Neural progenitor cell (in vitro differentiated cells): ENCODE measurements around the gene ARHGAP24. TPM values are rescaled to one million over a fixed set of nuclear protein-coding genes. Genes with fewer than 3 reads are reported as not detected.

Source experiments
- DNase-seq: peaks from one replicate; pipeline ENCODE4 v3.0.0-alpha.2; 2016; ENCODE audit warnings: low spot score
- H2AFZ ChIP-seq: fragments of 200-600 bp; sonication (generic); replicated peaks from 2 replicates; pipeline ENCODE4 v1.6.1; 2016; ENCODE audit warnings: antibody characterized with exemption
- H3F3A ChIP-seq: fragments of 200-600 bp; sonication (generic); 2 replicates; pipeline ENCODE4 v1.6.1; 2016; ENCODE audit warnings: antibody characterized with exemption, low read depth
- H3K27ac ChIP-seq: fragments of 200-600 bp; sonication (generic); 2 replicates; pipeline ENCODE4 v1.5.1; 2016; ENCODE audit warnings: mild to moderate bottlenecking
- H3K27me3 ChIP-seq: fragments of 200-600 bp; sonication (generic); 2 replicates; pipeline ENCODE4 v1.6.1; 2016; ENCODE audit warnings: mild to moderate bottlenecking, moderate library complexity
- H3K36me3 ChIP-seq: fragments of 200-600 bp; sonication (generic); 2 replicates; pipeline ENCODE4 v1.5.1; 2016
- H3K4me1 ChIP-seq: fragments of 200-600 bp; sonication (generic); 2 replicates; pipeline ENCODE4 v1.6.1; 2016; ENCODE audit warnings: mixed run types
- H3K4me2 ChIP-seq: fragments of 200-600 bp; sonication (generic); 2 replicates; pipeline ENCODE4 v1.6.1; 2016
- H3K4me3 ChIP-seq: fragments of 200-600 bp; sonication (generic); 2 replicates; pipeline ENCODE4 v1.5.1; 2016
- H3K79me2 ChIP-seq: fragments of 200-600 bp; sonication (generic); 2 replicates; pipeline ENCODE4 v1.6.1; 2016; ENCODE audit warnings: low read depth
- H3K9ac ChIP-seq: fragments of 200-600 bp; sonication (generic); 2 replicates; pipeline ENCODE4 v1.6.1; 2016
- H3K9me3 ChIP-seq: fragments of 200-600 bp; sonication (generic); 2 replicates; pipeline ENCODE4 v1.5.1; 2016; ENCODE audit warnings: low read depth
- H4K20me1 ChIP-seq: fragments of 200-600 bp; sonication (generic); 2 replicates; pipeline ENCODE4 v1.6.1; 2016; ENCODE audit warnings: low read depth
- H3K27ac Mint-ChIP-seq: 3 replicates; pipeline ENCODE4 v1.8.0; 2021; ENCODE audit warnings: mixed read lengths
- H3K27me3 Mint-ChIP-seq: 2 replicates; pipeline ENCODE4 v1.8.0; 2022; ENCODE audit warnings: low read depth, mild to moderate bottlenecking, inconsistent platforms, moderate library complexity, mixed read lengths; ENCODE audit not compliant: insufficient read depth
- H3K36me3 Mint-ChIP-seq: 3 replicates; pipeline ENCODE4 v1.8.0; 2021; ENCODE audit warnings: mixed read lengths
- H3K4me1 Mint-ChIP-seq: 3 replicates; pipeline ENCODE4 v1.8.0; 2021; ENCODE audit warnings: mixed read lengths
- H3K4me3 Mint-ChIP-seq: 3 replicates; pipeline ENCODE4 v1.8.0; 2021; ENCODE audit warnings: mild to moderate bottlenecking, moderate library complexity, mixed read lengths
- H3K9me3 Mint-ChIP-seq: 3 replicates; pipeline ENCODE4 v1.8.0; 2020; ENCODE audit warnings: mixed read lengths
- EZH2 ChIP-seq: fragments of 200-600 bp; sonication (generic); IDR thresholded peaks from 2 replicates; pipeline ENCODE4 v1.6.1; 2017; ENCODE audit warnings: antibody characterized with exemption, mild to moderate bottlenecking, moderate library complexity
- EZH2phosphoT487 ChIP-seq: fragments of 200-600 bp; sonication (generic); IDR thresholded peaks from 2 replicates; pipeline ENCODE4 v1.6.1; 2017; ENCODE audit warnings: antibody characterized with exemption
- total RNA-seq: library from RNA; depleted of rRNA; stranded (reverse); fragments of >200 nt; gene quantifications from 2 replicates; pipeline ENCODE4 v1.2.3, GENCODE V29; 2015; ENCODE audit warnings: low replicate concordance
- TF ChIP-seq, protein P1 (sequence below): fragments of 200-600 bp; sonication (generic); IDR thresholded peaks from 2 replicates; pipeline ENCODE4 v1.5.1; 2017; ENCODE audit warnings: antibody characterized with exemption, mild to moderate bottlenecking

The ARHGAP24 gene
- total RNA-seq, 1 donor from 2014 or later, result 2.2 TPM

GRCh38 chr4:85717351-85717750, 242.4 kb downstream of the ARHGAP24 start:
- H3K27ac ChIP-seq, result no peak overlapping the region
- no peaks in the 10 kb centered on the region for H3K4me1 ChIP-seq
- no peak overlapping the region for H3K4me2 ChIP-seq
- H3K9ac ChIP-seq, result no peak overlapping the region
- H3K79me2 ChIP-seq, result no peaks in the 10 kb centered on the region
- no peaks in the 10 kb centered on the region for H3F3A ChIP-seq
- H4K20me1 ChIP-seq, result no peaks in the 10 kb centered on the region
- Mint-ChIP-seq H3K36me3 (no peaks in the 10 kb centered on the region), H3K27ac (no peak overlapping the region), H3K27me3 (no peaks in the 10 kb centered on the region), H3K9me3 (no peaks in the 10 kb centered on the region), H3K4me3 (no peak overlapping the region), H3K4me1 (no peaks in the 10 kb centered on the region)
- H2AFZ ChIP-seq, result no peak overlapping the region
- H3K36me3 ChIP-seq, result no peaks in the 10 kb centered on the region
- no peaks in the 10 kb centered on the region for H3K9me3 ChIP-seq
- DNase-seq, result no peak
- H3K4me3 ChIP-seq, result no peak overlapping the region
- TF ChIP-seq EZH2 (no peak), EZH2phosphoT487 (no peak)
- TF ChIP-seq, protein P1, sequence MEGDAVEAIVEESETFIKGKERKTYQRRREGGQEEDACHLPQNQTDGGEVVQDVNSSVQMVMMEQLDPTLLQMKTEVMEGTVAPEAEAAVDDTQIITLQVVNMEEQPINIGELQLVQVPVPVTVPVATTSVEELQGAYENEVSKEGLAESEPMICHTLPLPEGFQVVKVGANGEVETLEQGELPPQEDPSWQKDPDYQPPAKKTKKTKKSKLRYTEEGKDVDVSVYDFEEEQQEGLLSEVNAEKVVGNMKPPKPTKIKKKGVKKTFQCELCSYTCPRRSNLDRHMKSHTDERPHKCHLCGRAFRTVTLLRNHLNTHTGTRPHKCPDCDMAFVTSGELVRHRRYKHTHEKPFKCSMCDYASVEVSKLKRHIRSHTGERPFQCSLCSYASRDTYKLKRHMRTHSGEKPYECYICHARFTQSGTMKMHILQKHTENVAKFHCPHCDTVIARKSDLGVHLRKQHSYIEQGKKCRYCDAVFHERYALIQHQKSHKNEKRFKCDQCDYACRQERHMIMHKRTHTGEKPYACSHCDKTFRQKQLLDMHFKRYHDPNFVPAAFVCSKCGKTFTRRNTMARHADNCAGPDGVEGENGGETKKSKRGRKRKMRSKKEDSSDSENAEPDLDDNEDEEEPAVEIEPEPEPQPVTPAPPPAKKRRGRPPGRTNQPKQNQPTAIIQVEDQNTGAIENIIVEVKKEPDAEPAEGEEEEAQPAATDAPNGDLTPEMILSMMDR, result no peak
- no peaks in the 10 kb centered on the region for H3K27me3 ChIP-seq

- no peak overlapping the region for H3K4me3 Mint-ChIP-seq
- Histone ChIP-seq H3K4me3 (no peak overlapping the region), H3K4me1 (no peaks in the 10 kb centered on the region), H3K9ac (no peak overlapping the region), H3K4me2 (no peak overlapping the region), H3K79me2 (no peaks in the 10 kb centered on the region), H4K20me1 (no peaks in the 10 kb centered on the region), H3K9me3 (no peaks in the 10 kb centered on the region), H3F3A (no peaks in the 10 kb centered on the region), H3K36me3 (no peaks in the 10 kb centered on the region), H3K27me3 (no peaks in the 10 kb centered on the region), H2AFZ (no peak overlapping the region), H3K27ac (no peak overlapping the region)
- no peaks in the 10 kb centered on the region for H3K27me3 Mint-ChIP-seq
- no peaks in the 10 kb centered on the region for H3K4me1 Mint-ChIP-seq
- no peaks in the 10 kb centered on the region for H3K36me3 Mint-ChIP-seq
- H3K27ac Mint-ChIP-seq, result no peak overlapping the region
- TF ChIP-seq EZH2 (no peak), EZH2phosphoT487 (no peak)
- no peak for DNase-seq
- H3K9me3 Mint-ChIP-seq, result no peaks in the 10 kb centered on the region
Observed at GRCh38 chr4:85717847-85718246, 242.9 kb downstream of the ARHGAP24 start.

DNA sequence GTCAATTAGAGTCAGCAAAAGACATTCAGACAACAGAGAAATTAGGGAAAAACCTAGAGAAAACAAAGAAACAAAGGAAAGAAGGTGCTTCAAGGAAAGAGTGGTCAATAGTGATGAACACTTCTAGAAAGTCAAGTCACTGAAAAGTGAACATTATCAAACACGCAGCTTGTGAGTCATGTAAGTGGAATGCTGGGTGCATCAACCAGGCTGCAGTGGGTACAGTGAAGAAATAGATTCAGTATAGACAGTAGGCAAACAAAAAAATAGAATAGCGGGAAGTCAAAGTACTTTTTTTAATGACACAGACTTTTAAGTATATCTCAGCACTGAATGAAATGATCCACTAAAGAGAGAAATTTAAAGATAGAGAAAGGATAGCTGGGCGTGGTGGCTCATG, 245.8 kb downstream of the ARHGAP24 start:
- H3K4me1 ChIP-seq, result no peaks in the 10 kb centered on the region
- H3K27me3 ChIP-seq, result no peaks in the 10 kb centered on the region
- H3K9me3 Mint-ChIP-seq, result no peaks in the 10 kb centered on the region
- no peaks in the 10 kb centered on the region for H3F3A ChIP-seq
- H3K4me1 Mint-ChIP-seq, result no peaks in the 10 kb centered on the region
- H3K4me2 ChIP-seq, result no peak overlapping the region
- no peaks in the 10 kb centered on the region for H3K36me3 ChIP-seq
- no peak for DNase-seq
- H3K4me3 ChIP-seq, result no peak overlapping the region
- no peaks in the 10 kb centered on the region for H3K9me3 ChIP-seq
- H3K27ac Mint-ChIP-seq, result no peak overlapping the region
- no peak overlapping the region for H3K4me3 Mint-ChIP-seq
- TF ChIP-seq EZH2phosphoT487 (no peak), EZH2 (no peak)
- TF ChIP-seq, protein P1, result no peak
- no peak overlapping the region for H2AFZ ChIP-seq
- H3K36me3 Mint-ChIP-seq, result no peaks in the 10 kb centered on the region
- no peaks in the 10 kb centered on the region for H4K20me1 ChIP-seq
- H3K27ac ChIP-seq, result no peak overlapping the region
- no peak overlapping the region for H3K9ac ChIP-seq
- H3K79me2 ChIP-seq, result no peaks in the 10 kb centered on the region
- H3K27me3 Mint-ChIP-seq, result no peaks in the 10 kb centered on the region

GRCh38 chr4:85722401-85722800, 247.5 kb downstream of the ARHGAP24 start:
- no peak for TF ChIP-seq EZH2phosphoT487
- TF ChIP-seq, protein P1, result no peak
- Mint-ChIP-seq H3K9me3 (no peaks in the 10 kb centered on the region), H3K27ac (no peak overlapping the region), H3K4me1 (no peaks in the 10 kb centered on the region), H3K36me3 (no peaks in the 10 kb centered on the region), H3K27me3 (no peaks in the 10 kb centered on the region), H3K4me3 (no peak overlapping the region)
- Histone ChIP-seq H3K4me3 (no peak overlapping the region), H3K36me3 (no peaks in the 10 kb centered on the region), H3K27ac (no peak overlapping the region), H3K9ac (no peak overlapping the region), H3K4me2 (no peak overlapping the region), H3K9me3 (no peaks in the 10 kb centered on the region), H3K27me3 (no peaks in the 10 kb centered on the region), H3K79me2 (no peaks in the 10 kb centered on the region), H4K20me1 (no peaks in the 10 kb centered on the region), H3K4me1 (no peaks in the 10 kb centered on the region), H3F3A (no peaks in the 10 kb centered on the region), H2AFZ (no peak overlapping the region)
- DNase-seq, result no peak
